RWPE1 (cell line): ENCODE results near the gene DMRTC2.

ENCODE experiments used
- CTCF ChIA-PET: fragments of 350-600 bp; sonication (Branson Sonifier 250); formaldehyde crosslinking; extraction: SDS; loops from one replicate; lab custom pipeline; 2021; lab: Yijun Ruan, JAX
- POLR2A ChIA-PET: fragments of 400-600 bp; formaldehyde crosslinking; extraction: SDS; loops from one replicate; lab custom pipeline; 2020; ENCODE audit warnings: antibody characterized with exemption; ENCODE audit not compliant: low non-redundant PET; lab: Yijun Ruan, JAX
- DNase-seq: peaks from one replicate; pipeline ENCODE4 v3.0.0; 2012; ENCODE audit warnings: low spot score
- H3K27ac ChIP-seq: fragments of 450-650 bp; 2 replicates; pipeline ENCODE4 v1.5.1; 2017
- TF ChIP-seq, protein P1 (sequence below): fragments of 450-650 bp; conservative IDR thresholded peaks from 2 replicates; pipeline ENCODE4 v1.5.1; 2017; ENCODE audit warnings: low read depth, mild to moderate bottlenecking

The DMRTC2 gene

DNA sequence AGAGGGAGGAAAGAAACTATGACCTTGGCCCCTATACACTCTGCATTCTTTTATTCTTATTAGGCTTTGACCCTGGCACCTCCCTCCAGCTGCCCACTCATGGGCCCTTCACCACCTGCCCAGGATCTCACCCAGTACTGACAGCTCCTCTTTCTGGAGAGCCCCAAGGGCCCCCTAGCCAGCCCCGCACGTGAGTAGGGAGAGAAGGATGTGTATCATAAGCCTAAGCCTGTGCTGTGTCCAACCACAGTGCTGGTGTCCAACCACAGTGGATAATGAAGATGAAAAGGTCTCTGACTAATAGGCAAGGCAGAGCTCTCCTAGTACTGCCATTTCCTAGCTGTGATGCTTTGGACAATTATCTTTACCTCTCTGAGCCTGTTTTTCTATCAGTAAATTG, 4.2 kb downstream of the DMRTC2 start:
- no peak overlapping the region for H3K27ac ChIP-seq
- POLR2A ChIA-PET = no interaction called here
- DNase-seq = no peak
- TF ChIP-seq, protein P1, sequence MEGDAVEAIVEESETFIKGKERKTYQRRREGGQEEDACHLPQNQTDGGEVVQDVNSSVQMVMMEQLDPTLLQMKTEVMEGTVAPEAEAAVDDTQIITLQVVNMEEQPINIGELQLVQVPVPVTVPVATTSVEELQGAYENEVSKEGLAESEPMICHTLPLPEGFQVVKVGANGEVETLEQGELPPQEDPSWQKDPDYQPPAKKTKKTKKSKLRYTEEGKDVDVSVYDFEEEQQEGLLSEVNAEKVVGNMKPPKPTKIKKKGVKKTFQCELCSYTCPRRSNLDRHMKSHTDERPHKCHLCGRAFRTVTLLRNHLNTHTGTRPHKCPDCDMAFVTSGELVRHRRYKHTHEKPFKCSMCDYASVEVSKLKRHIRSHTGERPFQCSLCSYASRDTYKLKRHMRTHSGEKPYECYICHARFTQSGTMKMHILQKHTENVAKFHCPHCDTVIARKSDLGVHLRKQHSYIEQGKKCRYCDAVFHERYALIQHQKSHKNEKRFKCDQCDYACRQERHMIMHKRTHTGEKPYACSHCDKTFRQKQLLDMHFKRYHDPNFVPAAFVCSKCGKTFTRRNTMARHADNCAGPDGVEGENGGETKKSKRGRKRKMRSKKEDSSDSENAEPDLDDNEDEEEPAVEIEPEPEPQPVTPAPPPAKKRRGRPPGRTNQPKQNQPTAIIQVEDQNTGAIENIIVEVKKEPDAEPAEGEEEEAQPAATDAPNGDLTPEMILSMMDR = no peak
- CTCF ChIA-PET = interaction anchor here (0.7 kb wide), 1 partner anchor 1937 kb away, joined by 3 read pairs; no protein-coding TSS in a partner anchor

- CTCF ChIA-PET = interaction anchor here (0.6 to 1.4 kb wide), 3 partner anchors 14 to 457 kb away, joined by 3 to 4 read pairs (median 4); no protein-coding TSS in a partner anchor
- no peak overlapping the region for H3K27ac ChIP-seq
- POLR2A ChIA-PET = no interaction called here
- TF ChIP-seq, protein P1 = no peak
- DNase-seq = no peak
Measured at GRCh38 chr19:41850381-41850780, 5.5 kb downstream of the DMRTC2 start.

- ChIA-PET POLR2A (no interaction called here), CTCF (interaction anchor here (0.7 to 1.4 kb wide), 2 partner anchors 16 to 166 kb away, joined by 3 to 4 read pairs; no protein-coding TSS in a partner anchor)
- H3K27ac ChIP-seq = no peak overlapping the region
- DNase-seq = no peak
- TF ChIP-seq, protein P1 = no peak
Measured at GRCh38 chr19:41851456-41851855, 6.6 kb downstream of the DMRTC2 start.

DNA sequence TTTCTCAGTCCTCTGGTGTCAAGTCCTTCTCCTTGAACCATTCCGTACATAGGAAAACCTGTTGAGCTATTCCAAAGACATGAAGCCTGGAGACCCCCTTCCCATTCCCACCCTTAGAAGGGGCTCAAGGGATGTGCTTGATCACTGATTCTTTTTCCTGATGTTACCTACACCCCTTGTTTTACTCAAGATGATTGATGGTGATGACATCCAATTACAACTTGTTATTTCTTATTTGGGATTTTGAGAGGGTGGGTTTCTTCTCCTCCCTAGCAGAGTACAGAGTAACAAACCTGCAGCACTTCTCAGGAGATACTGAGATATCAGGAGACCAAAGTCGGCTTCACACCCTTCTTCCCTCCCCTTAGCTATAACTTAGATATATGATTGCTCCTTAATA, 8.5 kb downstream of the DMRTC2 start:
- no peak overlapping the region for H3K27ac ChIP-seq
- TF ChIP-seq, protein P1 = no peak
- ChIA-PET CTCF (no interaction called here), POLR2A (interaction anchor here (0.6 kb wide), 1 partner anchor 1078 kb away, joined by 3 read pairs; the partner anchor contains the start of gene MIA)
- DNase-seq = no peak

DNA sequence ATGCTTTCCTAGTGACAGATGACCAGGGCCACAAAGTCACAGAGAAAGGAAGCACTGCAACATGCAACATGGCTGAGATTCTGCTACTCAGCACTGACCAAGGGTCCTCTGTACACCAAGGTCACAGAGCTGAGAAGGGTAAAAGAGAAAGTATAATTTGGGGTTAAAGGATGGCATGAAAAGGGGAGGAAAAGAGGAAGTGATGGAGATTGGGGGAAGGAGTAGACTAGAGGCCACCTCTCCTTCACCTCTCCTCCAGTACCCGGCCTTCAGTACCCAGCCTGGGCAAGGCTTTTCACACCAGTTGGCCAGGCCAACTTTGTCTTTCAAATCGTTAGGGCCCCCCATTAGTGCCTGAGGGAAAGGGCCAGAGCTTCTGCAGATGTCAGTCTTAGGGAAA, 8.9 kb downstream of the DMRTC2 start:
- ChIA-PET POLR2A (no interaction called here), CTCF (no interaction called here)
- no peak for DNase-seq
- TF ChIP-seq, protein P1 = no peak
- H3K27ac ChIP-seq = no peak overlapping the region

GRCh38 chr19:41859213-41859617, 14.4 kb downstream of the DMRTC2 start:
- DNase-seq = no peak
- ChIA-PET POLR2A (interaction anchor here (0.7 to 1.2 kb wide), 2 partner anchors 100 to 170 kb away, joined by 3 to 5 read pairs; partner anchors contain the start of gene RABAC1), CTCF (interaction anchor here (0.9 to 1.3 kb wide), 3 partner anchors 14 to 98 kb away, joined by 3 to 4 read pairs (median 3); partner anchors contain the start of genes DMRTC2 and LYPD4)
- TF ChIP-seq, protein P1 = no peak
- H3K27ac ChIP-seq = peak overlapping the region; percentile 91
